CD4-positive, CD25-positive, alpha-beta regulatory T cell (primary cell): ENCODE data around the gene FYN. TPM values are rescaled to one million over a fixed set of nuclear protein-coding genes. Genes with fewer than 3 reads are reported as not detected.
"Not testable (repeated sequence)": the region's sequence is repeated elsewhere in the genome, so short reads cannot be mapped to it uniquely, and the experiment has no call there.

Experiments used
- ATAC-seq, 2 donors: fragments of 150-1000 bp; cut with Tn5 transposase; one replicate each; pipeline ENCODE4 v1.10.0; 2021; ENCODE audit warnings: low read depth in 2 of 2, moderate number of reproducible peaks in 2 of 2, moderate library complexity in 1 of 2
- DNase-seq, 3 donors: peaks; one replicate each; pipeline versions ENCODE4 v3.0.0 to v3.0.0-alpha.2; 2012 to 2022; ENCODE audit warnings: mixed read lengths in 1 of 3
- H3K27ac ChIP-seq: one replicate; pipeline ENCODE4 v1.7.0; 2013; ENCODE audit warnings: mild to moderate bottlenecking, low read length; ENCODE audit not compliant: insufficient read depth, poor library complexity, severe bottlenecking
- H3K27me3 ChIP-seq: one replicate; pipeline ENCODE4 v1.7.0; 2013; ENCODE audit warnings: low read length; ENCODE audit not compliant: control insufficient read depth, insufficient read depth
- H3K36me3 ChIP-seq: one replicate; pipeline ENCODE4 v1.7.0; 2013; ENCODE audit warnings: mild to moderate bottlenecking, low read length, moderate library complexity; ENCODE audit not compliant: control insufficient read depth, insufficient read depth
- H3K4me1 ChIP-seq: 2 replicates; pipeline ENCODE4 v1.7.0; 2013; ENCODE audit warnings: mild to moderate bottlenecking, low read length; ENCODE audit not compliant: insufficient read depth, control insufficient read depth, poor library complexity, severe bottlenecking
- H3K4me3 ChIP-seq: one replicate; pipeline ENCODE4 v1.7.0; 2013; ENCODE audit warnings: low read depth, mild to moderate bottlenecking, low read length, moderate library complexity
- H3K9me3 ChIP-seq, 2 experiments: 1 replicate in 1 of 2; 2 replicates in 1 of 2; pipeline ENCODE4 v1.7.0; 2013; ENCODE audit warnings: low read length in 2 of 2, mild to moderate bottlenecking in 1 of 2, moderate library complexity in 1 of 2; ENCODE audit not compliant: control insufficient read depth in 2 of 2
- H3K27ac Mint-ChIP-seq, 3 donors: one replicate each; pipeline ENCODE4 v1.8.0; 2020 to 2022; ENCODE audit warnings: mild to moderate bottlenecking in 3 of 3, mixed read lengths in 3 of 3, moderate library complexity in 2 of 3
- H3K27me3 Mint-ChIP-seq: one replicate; pipeline ENCODE4 v1.8.0; 2022; ENCODE audit warnings: mild to moderate bottlenecking, mixed read lengths
- H3K36me3 Mint-ChIP-seq: one replicate; pipeline ENCODE4 v1.8.0; 2020; ENCODE audit warnings: mixed read lengths
- H3K4me1 Mint-ChIP-seq, 4 donors: one replicate each; pipeline ENCODE4 v1.8.0; 2020 to 2022; ENCODE audit warnings: mixed read lengths in 4 of 4, mild to moderate bottlenecking in 1 of 4
- H3K4me3 Mint-ChIP-seq, 4 donors: one replicate each; pipeline ENCODE4 v1.8.0; 2020 to 2022; ENCODE audit warnings: mild to moderate bottlenecking in 4 of 4, mixed read lengths in 4 of 4, moderate library complexity in 3 of 4
- H3K9me3 Mint-ChIP-seq, 7 donors: one replicate each; pipeline ENCODE4 v1.8.0; 2020 to 2022; ENCODE audit warnings: mixed read lengths in 7 of 7, mild to moderate bottlenecking in 3 of 7, moderate library complexity in 2 of 7
- polyA plus RNA-seq, 4 donors: library from polyadenylated mRNA; unstranded; fragments of 300-500 nt; fragmentation: Illumina TruSeq; gene quantifications; one replicate each; pipeline ENCODE4 v1.2.3, GENCODE V29; 2021
- total RNA-seq: library from RNA; stranded (reverse); gene quantifications from one replicate; pipeline ENCODE4 v1.2.3, GENCODE V29; 2022

The FYN gene
- total and polyA plus RNA-seq, 5 donors from 2014 or later: 267 to 592 (median 295) TPM

DNA sequence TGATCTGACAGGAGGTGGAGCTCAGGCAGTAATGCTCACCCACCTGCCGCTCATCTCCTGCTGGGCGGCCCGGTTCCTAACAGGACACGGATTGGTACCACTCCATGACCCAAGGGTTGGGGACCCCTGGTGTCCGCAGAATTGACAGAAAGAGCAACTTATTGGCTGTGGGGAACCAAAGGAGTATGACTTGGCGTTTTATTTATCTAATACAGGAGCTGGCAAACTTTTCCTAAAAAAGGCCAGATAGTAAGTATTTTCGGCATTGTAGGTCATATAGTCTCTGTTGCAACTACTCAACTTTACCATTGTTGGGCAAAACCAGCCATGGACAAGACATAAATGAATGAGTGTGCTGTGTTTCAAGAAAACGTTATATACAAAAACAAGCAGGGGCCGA, 223.2 kb downstream of the FYN start:
- H3K9me3 Mint-ChIP-seq: peaks cover 0 to 2% (median 0%) of the 10 kb centered on the region in 7 donors
- Histone ChIP-seq H3K9me3 (no peaks in the 10 kb centered on the region), H3K27me3 (no peaks in the 10 kb centered on the region), H3K4me3 (no peak overlapping the region), H3K27ac (no peak overlapping the region), H3K36me3 (peaks cover 2% of the 10 kb centered on the region), H3K4me1 (no peaks in the 10 kb centered on the region)
- ATAC-seq (no peak), DNase-seq (no peak)
- no peak overlapping the region for H3K4me3 Mint-ChIP-seq
- peaks cover 31% of the 10 kb centered on the region for H3K36me3 Mint-ChIP-seq
- no peak overlapping the region for H3K27ac Mint-ChIP-seq
- no peaks in the 10 kb centered on the region for H3K27me3 Mint-ChIP-seq
- H3K4me1 Mint-ChIP-seq: peaks cover 0 to 3% (median 0%) of the 10 kb centered on the region in 4 donors

DNA sequence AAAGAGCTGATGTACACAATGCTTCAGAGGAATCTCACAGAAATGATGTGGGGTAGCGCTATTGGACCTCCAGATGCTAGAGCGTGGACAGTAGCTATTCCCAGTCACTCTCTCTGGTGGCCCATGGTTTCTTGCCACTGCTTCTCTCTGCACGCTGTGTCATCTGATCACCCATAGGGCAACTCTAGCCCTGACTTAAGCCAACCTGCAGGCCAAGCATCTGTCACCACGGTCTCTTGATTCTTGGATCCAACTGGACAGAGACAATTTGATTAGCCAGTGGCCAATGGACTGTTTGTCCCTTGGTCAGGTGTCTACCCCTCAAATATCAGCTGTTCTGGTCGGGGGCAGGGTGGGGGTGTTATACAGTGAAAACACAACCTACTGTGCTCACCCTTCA, 225.2 kb downstream of the FYN start:
- peaks cover 2% of the 10 kb centered on the region for H3K36me3 ChIP-seq
- no peak overlapping the region for H3K27ac ChIP-seq
- Mint-ChIP-seq H3K9me3 (peaks cover 0 to 2% (median 0%) of the 10 kb centered on the region in 7 donors), H3K4me1 (peaks cover 0 to 2% (median 0%) of the 10 kb centered on the region in 4 donors), H3K27me3 (no peaks in the 10 kb centered on the region), H3K4me3 (no peak overlapping the region), H3K36me3 (peaks cover 25% of the 10 kb centered on the region), H3K27ac (peak overlapping the region in 1 of 3 donors; percentile 20)
- ATAC-seq: no peak
- H3K27me3 ChIP-seq: no peaks in the 10 kb centered on the region
- H3K4me1 ChIP-seq: no peaks in the 10 kb centered on the region
- H3K4me3 ChIP-seq: no peak overlapping the region
- H3K9me3 ChIP-seq: no peaks in the 10 kb centered on the region
- no peak for DNase-seq

- DNase-seq (no peak), ATAC-seq (no peak)
- peaks cover 0 to 6% (median under 1%) of the 10 kb centered on the region in 4 donors for H3K4me1 Mint-ChIP-seq
- Histone ChIP-seq H3K9me3 (no peaks in the 10 kb centered on the region), H3K36me3 (peaks cover 2% of the 10 kb centered on the region), H3K27me3 (no peaks in the 10 kb centered on the region), H3K4me1 (no peaks in the 10 kb centered on the region), H3K4me3 (no peak overlapping the region), H3K27ac (no peak overlapping the region)
- no peak overlapping the region for H3K4me3 Mint-ChIP-seq
- H3K27ac Mint-ChIP-seq: no peak overlapping the region
- H3K9me3 Mint-ChIP-seq: peaks cover 0 to 2% (median 0%) of the 10 kb centered on the region in 7 donors
- H3K36me3 Mint-ChIP-seq: peaks cover 25% of the 10 kb centered on the region
- H3K27me3 Mint-ChIP-seq: no peaks in the 10 kb centered on the region
Measured at GRCh38 chr6:111646942-111647341, 226.3 kb downstream of the FYN start.

DNA sequence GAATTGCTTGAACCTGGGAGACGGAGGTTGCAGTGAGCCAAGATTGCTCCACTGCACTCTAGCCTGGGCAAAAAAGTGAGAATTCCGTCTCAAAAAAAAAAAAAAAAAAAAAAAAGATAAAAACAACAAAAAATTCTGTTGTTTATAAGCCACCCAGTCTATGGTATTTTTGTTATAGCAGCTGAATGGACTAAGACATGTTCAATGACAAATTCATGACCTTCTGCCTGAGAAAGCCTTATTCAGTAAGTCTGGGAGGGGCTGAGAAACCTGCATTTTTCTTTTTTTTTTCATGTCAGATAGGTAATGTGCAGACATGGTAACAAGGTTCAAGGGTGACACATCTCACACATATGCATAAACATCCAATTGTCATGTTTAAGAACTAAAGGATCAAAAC, 227.2 kb downstream of the FYN start:
- Mint-ChIP-seq H3K27me3 (no peaks in the 10 kb centered on the region), H3K27ac (no peak overlapping the region), H3K9me3 (peaks cover 0 to 2% (median 0%) of the 10 kb centered on the region in 7 donors), H3K36me3 (peaks cover 22% of the 10 kb centered on the region), H3K4me3 (no peak overlapping the region), H3K4me1 (peaks cover 0 to 6% (median under 1%) of the 10 kb centered on the region in 4 donors)
- Histone ChIP-seq H3K4me1 (no peaks in the 10 kb centered on the region), H3K4me3 (no peak overlapping the region), H3K27ac (no peak overlapping the region), H3K27me3 (no peaks in the 10 kb centered on the region), H3K9me3 (no peaks in the 10 kb centered on the region), H3K36me3 (peaks cover 2% of the 10 kb centered on the region)
- ATAC-seq (no peak), DNase-seq (no peak)

DNA sequence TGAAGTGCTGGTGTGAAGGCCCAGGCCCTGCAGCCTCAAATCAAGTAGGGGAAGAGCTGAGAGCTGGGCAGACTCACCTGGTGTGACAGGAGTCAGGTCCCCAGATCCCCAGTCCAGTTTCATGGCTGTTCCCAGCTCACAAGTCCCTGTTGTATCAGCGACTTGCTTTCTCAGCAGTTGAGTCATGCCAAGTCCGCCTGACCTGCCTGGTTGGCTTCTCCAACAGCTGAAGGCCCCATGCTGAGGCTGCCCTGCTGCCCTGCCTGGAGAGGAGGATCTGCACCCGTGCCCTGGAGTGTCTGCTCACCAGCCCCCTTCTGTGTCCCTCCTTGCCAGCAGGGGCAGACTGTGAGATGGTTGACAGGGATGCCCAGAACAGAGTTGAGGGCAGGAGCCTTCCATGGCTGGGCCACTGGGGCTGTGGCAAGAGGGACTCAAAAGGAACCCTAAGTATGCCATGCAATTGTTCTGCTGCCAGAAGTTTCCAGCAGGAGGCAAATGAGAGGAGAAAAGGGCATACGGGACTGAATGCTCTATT, 228.3 kb downstream of the FYN start:
- peaks cover 2% of the 10 kb centered on the region for H3K36me3 ChIP-seq
- H3K27me3 ChIP-seq: no peaks in the 10 kb centered on the region
- ATAC-seq: no peak
- no peaks in the 10 kb centered on the region for H3K27me3 Mint-ChIP-seq
- H3K36me3 Mint-ChIP-seq: peaks cover 23% of the 10 kb centered on the region
- H3K27ac Mint-ChIP-seq: no peak overlapping the region
- no peaks in the 10 kb centered on the region for H3K9me3 ChIP-seq
- no peak overlapping the region for H3K4me3 Mint-ChIP-seq
- peaks cover 0 to 6% (median under 1%) of the 10 kb centered on the region in 4 donors for H3K4me1 Mint-ChIP-seq
- H3K27ac ChIP-seq: no peak overlapping the region
- no peak overlapping the region for H3K4me3 ChIP-seq
- no peak for DNase-seq
- H3K4me1 ChIP-seq: no peaks in the 10 kb centered on the region
- H3K9me3 Mint-ChIP-seq: peaks cover 0 to 2% (median 0%) of the 10 kb centered on the region in 7 donors

DNA sequence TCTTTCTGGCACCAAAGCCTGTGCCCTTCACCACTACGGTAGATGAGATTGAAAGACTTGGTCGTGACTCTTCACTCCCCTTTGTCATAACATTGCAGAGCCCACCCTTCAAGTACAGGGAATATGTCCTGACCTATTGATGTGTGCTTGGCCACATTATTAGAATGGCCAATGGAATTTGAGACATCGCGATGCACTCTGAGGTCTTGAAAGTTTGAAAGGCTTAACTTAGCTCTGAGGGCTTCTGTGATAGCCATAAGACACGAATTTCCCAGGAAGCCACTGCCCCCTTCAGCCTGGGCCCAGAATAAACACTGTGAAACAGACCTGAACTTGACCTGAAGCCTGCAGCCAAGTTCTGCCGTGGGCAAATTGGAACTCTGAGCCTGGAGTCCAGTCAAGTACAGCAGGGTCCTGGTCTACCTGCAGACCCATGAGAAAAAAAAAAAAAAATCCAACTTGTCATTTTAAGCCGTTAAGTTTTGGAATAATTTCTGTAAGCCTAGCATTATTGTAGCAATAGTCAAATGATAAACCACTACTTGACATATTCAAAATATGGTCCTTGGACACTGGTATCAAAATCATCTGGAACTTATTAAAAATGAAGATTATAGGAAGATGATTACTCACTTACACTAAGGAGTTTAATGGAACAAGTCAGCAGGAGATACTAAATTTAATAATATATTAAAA, 230.6 kb downstream of the FYN start:
- Mint-ChIP-seq H3K27ac (no peak overlapping the region), H3K4me3 (no peak overlapping the region), H3K9me3 (no peaks in the 10 kb centered on the region), H3K4me1 (peaks cover 0 to 6% (median 0%) of the 10 kb centered on the region in 4 donors), H3K36me3 (peaks cover 21% of the 10 kb centered on the region), H3K27me3 (no peaks in the 10 kb centered on the region)
- no peaks in the 10 kb centered on the region for H3K36me3 ChIP-seq
- no peaks in the 10 kb centered on the region for H3K4me1 ChIP-seq
- no peak overlapping the region for H3K27ac ChIP-seq
- ATAC-seq: no peak
- DNase-seq: peak in 1 of 3 donors; percentile 51
- no peak overlapping the region for H3K4me3 ChIP-seq
- H3K27me3 ChIP-seq: no peaks in the 10 kb centered on the region
- H3K9me3 ChIP-seq: no peaks in the 10 kb centered on the region

DNA sequence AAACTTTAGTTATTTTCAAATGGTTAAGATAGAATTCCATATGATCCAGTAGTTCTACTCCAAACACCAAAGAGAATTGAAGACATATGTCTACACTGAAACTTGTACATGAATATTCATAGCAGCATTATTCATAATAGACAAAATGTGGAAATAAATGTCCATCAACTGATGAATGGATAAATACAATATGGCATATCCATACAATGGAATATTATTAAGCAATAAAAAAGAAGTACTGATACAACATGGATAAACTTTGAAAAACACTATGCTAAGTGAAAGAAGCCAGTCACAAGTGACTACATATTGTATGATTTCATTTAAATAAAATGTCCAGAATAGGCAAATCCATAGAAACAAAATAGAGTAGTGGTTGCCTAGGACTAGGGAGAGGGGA, 234.0 kb downstream of the FYN start:
- H3K36me3 ChIP-seq: no peaks in the 10 kb centered on the region
- H3K27ac ChIP-seq: no peak overlapping the region
- Mint-ChIP-seq H3K9me3 (peaks cover 0 to 1% (median 0%) of the 10 kb centered on the region in 7 donors), H3K4me3 (no peak overlapping the region), H3K27ac (no peak overlapping the region), H3K36me3 (peaks cover 28% of the 10 kb centered on the region), H3K4me1 (peaks cover 0 to 6% (median 0%) of the 10 kb centered on the region in 4 donors), H3K27me3 (no peaks in the 10 kb centered on the region)
- no peaks in the 10 kb centered on the region for H3K27me3 ChIP-seq
- no peaks in the 10 kb centered on the region for H3K9me3 ChIP-seq
- no peaks in the 10 kb centered on the region for H3K4me1 ChIP-seq
- H3K4me3 ChIP-seq: no peak overlapping the region
- DNase-seq (no peak), ATAC-seq (no peak)

DNA sequence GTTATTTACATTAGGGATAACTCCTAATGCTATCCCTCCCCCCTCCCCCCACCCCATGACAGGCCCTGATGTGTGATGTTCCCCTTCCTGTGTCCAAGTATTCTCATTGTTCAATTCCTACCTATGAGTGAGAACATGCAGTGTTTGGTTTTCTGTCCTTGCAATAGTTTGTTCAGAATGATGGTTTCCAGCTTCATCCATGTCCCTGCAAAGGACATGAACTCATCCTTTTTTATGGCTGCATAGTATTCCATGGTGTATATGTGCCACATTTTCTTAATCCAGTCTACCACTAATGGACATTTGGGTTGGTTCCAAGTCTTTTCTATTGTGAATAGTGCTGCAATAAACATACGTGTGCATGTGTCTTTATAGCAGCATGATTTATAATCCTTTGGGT, 238.3 kb downstream of the FYN start:
- not testable (repeated sequence) for H3K4me1 Mint-ChIP-seq, H3K27me3 Mint-ChIP-seq, H3K4me3 ChIP-seq, H3K9me3 Mint-ChIP-seq, H3K27ac ChIP-seq, H3K4me1 ChIP-seq, H3K27ac Mint-ChIP-seq, DNase-seq, H3K9me3 ChIP-seq, H3K36me3 ChIP-seq, H3K4me3 Mint-ChIP-seq, H3K27me3 ChIP-seq, ATAC-seq
- peaks cover 20% of the 10 kb centered on the region for H3K36me3 Mint-ChIP-seq
